HG03139 (cell line): ENCODE data around the gene FHOD3.

Source experiments
- ATAC-seq: cut with Tn5 transposase; IDR thresholded peaks from one replicate; pipeline ENCODE4 v1.9.1; 2021; ENCODE audit not compliant: unreplicated experiment

Gene FHOD3

GRCh38 chr18:36378205-36378604 is 80.7 kb downstream of the FHOD3 start:
- ATAC-seq = no peak

GRCh38 chr18:36379435-36379984 is 82.0 kb downstream of the FHOD3 start:
- ATAC-seq = no peak

GRCh38 chr18:36380173-36380827 is 82.8 kb downstream of the FHOD3 start:
- no peak for ATAC-seq

GRCh38 chr18:36381075-36381474 is 83.6 kb downstream of the FHOD3 start:
- ATAC-seq = no peak

GRCh38 chr18:36382854-36383253 is 85.3 kb downstream of the FHOD3 start:
- ATAC-seq = no peak

GRCh38 chr18:36386150-36386920 is 88.8 kb downstream of the FHOD3 start:
- no peak for ATAC-seq

GRCh38 chr18:36387310-36387709 is 89.8 kb downstream of the FHOD3 start:
- ATAC-seq = no peak

- ATAC-seq = no peak
Measured at GRCh38 chr18:36388310-36388709, 90.8 kb downstream of the FHOD3 start.

GRCh38 chr18:36389027-36389426 is 91.5 kb downstream of the FHOD3 start:
- no peak for ATAC-seq

- ATAC-seq = no peak
Measured at GRCh38 chr18:36389811-36390581, 92.5 kb downstream of the FHOD3 start.

GRCh38 chr18:36391426-36392145 is 94.1 kb downstream of the FHOD3 start:
- no peak for ATAC-seq

GRCh38 chr18:36392164-36392978 is 94.9 kb downstream of the FHOD3 start:
- no peak for ATAC-seq

GRCh38 chr18:36392979-36393287 is 95.4 kb downstream of the FHOD3 start:
- ATAC-seq = no peak

GRCh38 chr18:36394486-36394885 is 97.0 kb downstream of the FHOD3 start:
- ATAC-seq = no peak

- no peak for ATAC-seq
Measured at GRCh38 chr18:36396190-36396589, 98.7 kb downstream of the FHOD3 start.

- no peak for ATAC-seq
Measured at GRCh38 chr18:36397033-36397432, 99.5 kb downstream of the FHOD3 start.

- no peak for ATAC-seq
Measured at GRCh38 chr18:36398419-36398818, 100.9 kb downstream of the FHOD3 start.

- ATAC-seq = no peak
Measured at GRCh38 chr18:36399055-36399454, 101.5 kb downstream of the FHOD3 start.

GRCh38 chr18:36401462-36401861 is 103.9 kb downstream of the FHOD3 start:
- no peak for ATAC-seq

GRCh38 chr18:36402765-36403396 is 105.4 kb downstream of the FHOD3 start:
- ATAC-seq = no peak
